K562 (cell line): ENCODE measurements around the gene MITF. TPM values are rescaled to one million over a fixed set of nuclear protein-coding genes. Genes with fewer than 3 reads are reported as not detected.
A peak's percentile ranks its signal among the peaks of the same experiment; 100 is the strongest.

ENCODE experiments used
- ATAC-seq: fragments of 200-7000 bp; cut with Tn5 transposase; 3 replicates; pipeline ENCODE4 v1.9.1; 2020; ENCODE audit warnings: moderate library complexity
- BruUV-seq: library from RNA; stranded (reverse); fragments of 400-500 nt; replicated peaks from 2 replicates; lab custom pipeline; 2021; lab: Mats Ljungman, UMichigan
- CTCF ChIA-PET: fragments of 300-600 bp; formaldehyde crosslinking; extraction: SDS; loops from one replicate; lab custom pipeline; 2021; ENCODE audit warnings: low intra/inter-chr PET ratio; lab: Yijun Ruan, JAX
- POLR2A ChIA-PET: fragments of 300-600, 350-650 bp; sonication (Branson Sonifier 250); formaldehyde crosslinking; extraction: SDS; loops from one replicate; lab custom pipeline; 2021; ENCODE audit warnings: antibody characterized with exemption, inconsistent platforms; lab: Yijun Ruan, JAX
- DNase-seq, 4 experiments: peaks; one replicate each; pipeline versions ENCODE4 v3.0.0 to v3.0.0-alpha.2; 2011 to 2018; ENCODE audit warnings: low spot score in 3 of 4, mixed read lengths in 3 of 4; ENCODE audit errors: extremely low read depth in 1 of 4
- FAIRE-seq: peaks from 2 replicates; lab custom pipeline; 2011; peaks lifted over from hg19 to GRCh38; lab: Jason Lieb, UNC
- H2AFZ ChIP-seq: 2 replicates; pipeline ENCODE4 v1.6.0; 2011; ENCODE audit warnings: low read depth, low read length, control low read depth, inconsistent platforms
- H3K27ac ChIP-seq: fragments of 200-600 bp; 3 replicates; pipeline ENCODE4 v1.8.0; 2011; ENCODE audit warnings: low read depth, mild to moderate bottlenecking, control low read depth, inconsistent platforms, low read length, moderate library complexity, mixed read lengths; ENCODE audit errors: extremely low read depth
- H3K27me3 ChIP-seq, 2 experiments: fragments of 300-600 bp in 1 of 2; 2 replicates in 1 of 2; 3 replicates in 1 of 2; pipeline versions ENCODE4 v1.6.0 to v1.8.0; 2011; ENCODE audit warnings: inconsistent platforms in 2 of 2, low read length in 2 of 2, mild to moderate bottlenecking in 1 of 2, mixed read lengths in 1 of 2, moderate library complexity in 1 of 2; ENCODE audit not compliant: control insufficient read depth in 2 of 2, insufficient read depth in 2 of 2
- H3K36me3 ChIP-seq: fragments of 300-600 bp; 3 replicates; pipeline ENCODE4 v1.8.0; 2011; ENCODE audit warnings: mild to moderate bottlenecking, low read length, inconsistent platforms; ENCODE audit not compliant: control insufficient read depth, insufficient read depth
- H3K4me1 ChIP-seq, 2 experiments: fragments of 200-600 bp in 1 of 2; replicated peaks in 1 of 2; 2 replicates in 1 of 2; 3 replicates in 1 of 2; pipeline versions ENCODE4 v1.5.1 to v1.8.0; 2011; ENCODE audit warnings: inconsistent platforms in 2 of 2, low read length in 2 of 2, mild to moderate bottlenecking in 1 of 2, mixed read lengths in 1 of 2, moderate library complexity in 1 of 2; ENCODE audit not compliant: control insufficient read depth in 2 of 2, insufficient read depth in 2 of 2
- H3K4me2 ChIP-seq: 2 replicates; pipeline ENCODE4 v1.6.1; 2011; ENCODE audit warnings: low read length, control low read depth, inconsistent platforms, mixed read lengths; ENCODE audit not compliant: insufficient read depth
- H3K4me3 ChIP-seq: fragments of 200-600 bp; sonication (generic), shearing (Covaris generic); 2 replicates; pipeline ENCODE4 v1.5.1; 2016; ENCODE audit warnings: control low read depth, inconsistent platforms
- H3K79me2 ChIP-seq: fragments of 200-600 bp; 3 replicates; pipeline ENCODE4 v1.8.0; 2011; ENCODE audit warnings: low read length, inconsistent platforms; ENCODE audit not compliant: control insufficient read depth, insufficient read depth
- H3K9ac ChIP-seq, 2 experiments: 2 replicates each; pipeline versions ENCODE4 v1.6.0 to v1.6.1; 2011; ENCODE audit warnings: low read depth in 2 of 2, low read length in 2 of 2, control low read depth in 1 of 2, inconsistent platforms in 1 of 2, mild to moderate bottlenecking in 1 of 2, mixed read lengths in 1 of 2; ENCODE audit not compliant: insufficient read depth in 1 of 2
- H3K9me1 ChIP-seq: one replicate; pipeline ENCODE4 v1.6.0; 2011; ENCODE audit warnings: inconsistent platforms, mild to moderate bottlenecking, low read length, moderate library complexity; ENCODE audit not compliant: control insufficient read depth, insufficient read depth
- H3K9me3 ChIP-seq: replicated peaks from 2 replicates; pipeline ENCODE4 v1.5.1; 2011; ENCODE audit warnings: low read depth, low read length, inconsistent platforms; ENCODE audit not compliant: control insufficient read depth, insufficient read depth
- H4K20me1 ChIP-seq: replicated peaks from 2 replicates; pipeline ENCODE4 v1.6.1; 2011; ENCODE audit warnings: low read length, inconsistent platforms, mixed read lengths; ENCODE audit not compliant: control insufficient read depth, insufficient read depth
- ARID1B ChIP-seq: fragments of 450-650 bp; IDR thresholded peaks from 2 replicates; pipeline ENCODE4 v1.6.1; 2016; ENCODE audit warnings: antibody characterized with exemption, mild to moderate bottlenecking, inconsistent platforms
- FOXJ2 ChIP-seq: fragments of 200-800 bp; sonication (Bioruptor generic); IDR thresholded peaks from 2 replicates; pipeline ENCODE4 v1.6.1; 2016; ENCODE audit warnings: missing genetic modification characterization, missing compliant biosample characterization
- HDAC8 ChIP-seq: fragments of 450-650 bp; IDR thresholded peaks from 2 replicates; pipeline ENCODE4 v1.6.1; 2016; ENCODE audit warnings: mild to moderate bottlenecking, missing genetic modification characterization, moderate library complexity, missing compliant biosample characterization
- MAZ ChIP-seq, 2 experiments: fragments of 450-650 bp in 1 of 2; sonication (generic) in 1 of 2; formaldehyde crosslinking; IDR thresholded peaks in 1 of 2; conservative IDR thresholded peaks in 1 of 2; 2 replicates each; pipeline versions ENCODE4 v1.4.0 to v1.5.0; 2020; ENCODE audit warnings: mild to moderate bottlenecking in 1 of 2, missing genetic modification reagents in 1 of 2
- NCOR1 ChIP-seq: fragments of 450-650 bp; IDR thresholded peaks from 2 replicates; pipeline ENCODE4 v1.6.1; 2016; ENCODE audit warnings: mild to moderate bottlenecking, moderate library complexity
- NFYB ChIP-seq: IDR thresholded peaks from 2 replicates; pipeline ENCODE4 v1.6.1; 2011; ENCODE audit warnings: mild to moderate bottlenecking, moderate library complexity; ENCODE audit not compliant: insufficient read length; ENCODE audit errors: extremely low read depth
- NRF1 ChIP-seq, 2 experiments: fragments of 450-650 bp; IDR thresholded peaks in 1 of 2; conservative IDR thresholded peaks in 1 of 2; 2 replicates each; pipeline ENCODE4 v1.6.1; 2014; ENCODE audit warnings: mild to moderate bottlenecking in 2 of 2
- SNIP1 ChIP-seq: fragments of 450-650 bp; IDR thresholded peaks from 2 replicates; pipeline ENCODE4 v1.7.1; 2017; ENCODE audit warnings: low read depth, mild to moderate bottlenecking
- ZNF175 ChIP-seq: fragments of 200-800 bp; sonication (Bioruptor generic); IDR thresholded peaks from 2 replicates; pipeline ENCODE4 v1.6.1; 2016; ENCODE audit warnings: low read depth, mild to moderate bottlenecking, missing genetic modification characterization, missing compliant biosample characterization
- ZNF239 ChIP-seq: fragments of 250-450 bp; sonication (Bioruptor Pico); IDR thresholded peaks from 2 replicates; pipeline ENCODE4 v1.4.0; 2020; ENCODE audit warnings: mild to moderate bottlenecking
- ZNF3 ChIP-seq: fragments of 250-450 bp; sonication (Bioruptor Pico); IDR thresholded peaks from 2 replicates; pipeline ENCODE4 v1.5.0; 2021; ENCODE audit warnings: mild to moderate bottlenecking, moderate library complexity
- ZSCAN32 ChIP-seq: fragments of 450-650 bp; formaldehyde crosslinking; IDR thresholded peaks from 2 replicates; pipeline ENCODE4 v1.4.0; 2020; ENCODE audit warnings: mild to moderate bottlenecking, moderate library complexity
- ZZZ3 ChIP-seq: fragments of 450-650 bp; IDR thresholded peaks from 2 replicates; pipeline ENCODE4 v1.6.1; 2016; ENCODE audit warnings: antibody characterized with exemption, mild to moderate bottlenecking, moderate library complexity
- WGBS: fragments of 100-300 bp; shearing (Covaris generic); methylation state at CpG from one replicate; pipeline ENCODE4 v1.1.6; 2016; ENCODE audit warnings: low coverage, mixed read lengths; ENCODE audit not compliant: insufficient coverage; ENCODE audit errors: missing lambda C conversion rate; 5-methylcytosine and 5-hydroxymethylcytosine counted together
- in situ Hi-C: fragments of 300-500 bp; cut with MboI; formaldehyde crosslinking; loops from 4 replicates; pipeline ENCODE4 v1.15.0; 2018; ENCODE audit warnings: inconsistent platforms, mixed read lengths
- intact Hi-C: fragments of 100-400 bp; cut with micrococcal nuclease; formaldehyde crosslinking; loops from 2 replicates; pipeline ENCODE4 v1.14.2; 2022
- polyA plus RNA-seq, 8 experiments: library from polyadenylated mRNA; depleted of rRNA in 4 of 8; stranded (reverse) in 5 of 8; unstranded in 3 of 8; fragments of >200 nt; fragmentation: Nextera tagmentation in 2 of 8; fragmentation: Illumina TruSeq in 1 of 8; extraction: Ambion mirVana in 2 of 8; extraction: Trizol in 1 of 8; gene quantifications; 2 replicates each; pipeline versions ENCODE4 v1.2.1 to v1.2.3, GENCODE V29; 2011 to 2014; ENCODE audit warnings: inconsistent platforms in 1 of 8, missing spikeins in 1 of 8
- total RNA-seq, 7 experiments: library from RNA; depleted of rRNA in 6 of 7; stranded (reverse); fragments of >200 nt in 6 of 7; fragmentation: Illumina TruSeq in 2 of 7; extraction: Trizol in 2 of 7; gene quantifications; 2 replicates each; pipeline versions ENCODE4 v1.2.1 to v1.2.3, GENCODE V29; 2011 to 2021; ENCODE audit warnings: low replicate concordance in 1 of 7
- TF ChIP-seq, protein P1 (sequence below): fragments of 200-800 bp; sonication (Bioruptor generic); IDR thresholded peaks from 2 replicates; pipeline ENCODE4 v1.6.1; 2017; ENCODE audit warnings: missing genetic modification characterization, missing compliant biosample characterization
- TF ChIP-seq, protein P2 (sequence below), 3 experiments: IDR thresholded peaks in 2 of 3; conservative IDR thresholded peaks in 1 of 3; 2 replicates each; pipeline ENCODE4 v1.5.1; 2011 to 2012; ENCODE audit warnings: low read length in 3 of 3, mild to moderate bottlenecking in 3 of 3, control low read depth in 2 of 3, improper control_type of control experiment in 1 of 3, inconsistent platforms in 1 of 3, low read depth in 1 of 3, mixed read lengths in 1 of 3, moderate library complexity in 1 of 3; ENCODE audit not compliant: insufficient read depth in 2 of 3
- TF ChIP-seq, protein P3 (sequence below): fragments of 450-650 bp; formaldehyde crosslinking; IDR thresholded peaks from 2 replicates; pipeline ENCODE4 v1.4.0; 2020; ENCODE audit warnings: mild to moderate bottlenecking, moderate library complexity

MITF gene
- total and polyA plus RNA-seq, 9 of the 15 experiments (the other 6 are each of a cell fraction or from before 2014, with no cell fraction given): 5.6 to 14.9 (median 11.1) TPM

DNA sequence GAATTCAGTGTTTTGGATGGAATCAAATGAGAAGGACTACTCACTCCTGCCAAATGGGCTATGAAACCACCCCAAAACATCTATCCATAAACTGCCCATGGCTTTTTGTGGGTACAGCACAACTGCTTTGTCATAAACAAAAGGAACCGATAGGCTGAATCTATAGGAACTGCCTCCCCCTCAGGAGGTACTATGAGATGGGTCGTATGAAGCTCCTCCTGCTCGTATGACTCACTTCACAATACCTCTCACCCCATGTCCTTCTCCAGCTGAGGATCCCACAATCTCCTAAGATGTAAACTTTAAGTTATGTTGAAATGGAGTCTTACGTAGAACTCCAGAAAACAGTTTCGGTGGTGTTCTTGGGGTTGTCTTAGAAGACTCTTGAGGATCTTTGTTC lies 130.4 kb downstream of the MITF start:
- in situ Hi-C loops: no loop called here
- no peaks in the 10 kb centered on the region for H3K36me3 ChIP-seq
- TF ChIP-seq ZSCAN32 (CRISPR knock-in tag) (no peak), ZZZ3 (no peak), ZNF175 (CRISPR knock-in tag) (no peak), NCOR1 (no peak), ZNF3 (CRISPR knock-in tag) (no peak), SNIP1 (no peak), MAZ (CRISPR knock-in tag; conservative IDR thresholded peaks at IDR 0.05 in 1 of 2, IDR thresholded peaks at IDR 0.05 in 1 of 2) (no peak), HDAC8 (tag) (no peak), NFYB (no peak), ARID1B (no peak), ZNF239 (CRISPR knock-in tag) (no peak), FOXJ2 (no peak), NRF1 (conservative IDR thresholded peaks at IDR 0.05 in 1 of 2, IDR thresholded peaks at IDR 0.05 in 1 of 2) (no peak)
- TF ChIP-seq, protein P1, sequence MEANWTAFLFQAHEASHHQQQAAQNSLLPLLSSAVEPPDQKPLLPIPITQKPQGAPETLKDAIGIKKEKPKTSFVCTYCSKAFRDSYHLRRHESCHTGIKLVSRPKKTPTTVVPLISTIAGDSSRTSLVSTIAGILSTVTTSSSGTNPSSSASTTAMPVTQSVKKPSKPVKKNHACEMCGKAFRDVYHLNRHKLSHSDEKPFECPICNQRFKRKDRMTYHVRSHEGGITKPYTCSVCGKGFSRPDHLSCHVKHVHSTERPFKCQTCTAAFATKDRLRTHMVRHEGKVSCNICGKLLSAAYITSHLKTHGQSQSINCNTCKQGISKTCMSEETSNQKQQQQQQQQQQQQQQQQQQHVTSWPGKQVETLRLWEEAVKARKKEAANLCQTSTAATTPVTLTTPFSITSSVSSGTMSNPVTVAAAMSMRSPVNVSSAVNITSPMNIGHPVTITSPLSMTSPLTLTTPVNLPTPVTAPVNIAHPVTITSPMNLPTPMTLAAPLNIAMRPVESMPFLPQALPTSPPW: no peak
- TF ChIP-seq, protein P2, sequence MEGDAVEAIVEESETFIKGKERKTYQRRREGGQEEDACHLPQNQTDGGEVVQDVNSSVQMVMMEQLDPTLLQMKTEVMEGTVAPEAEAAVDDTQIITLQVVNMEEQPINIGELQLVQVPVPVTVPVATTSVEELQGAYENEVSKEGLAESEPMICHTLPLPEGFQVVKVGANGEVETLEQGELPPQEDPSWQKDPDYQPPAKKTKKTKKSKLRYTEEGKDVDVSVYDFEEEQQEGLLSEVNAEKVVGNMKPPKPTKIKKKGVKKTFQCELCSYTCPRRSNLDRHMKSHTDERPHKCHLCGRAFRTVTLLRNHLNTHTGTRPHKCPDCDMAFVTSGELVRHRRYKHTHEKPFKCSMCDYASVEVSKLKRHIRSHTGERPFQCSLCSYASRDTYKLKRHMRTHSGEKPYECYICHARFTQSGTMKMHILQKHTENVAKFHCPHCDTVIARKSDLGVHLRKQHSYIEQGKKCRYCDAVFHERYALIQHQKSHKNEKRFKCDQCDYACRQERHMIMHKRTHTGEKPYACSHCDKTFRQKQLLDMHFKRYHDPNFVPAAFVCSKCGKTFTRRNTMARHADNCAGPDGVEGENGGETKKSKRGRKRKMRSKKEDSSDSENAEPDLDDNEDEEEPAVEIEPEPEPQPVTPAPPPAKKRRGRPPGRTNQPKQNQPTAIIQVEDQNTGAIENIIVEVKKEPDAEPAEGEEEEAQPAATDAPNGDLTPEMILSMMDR (IDR thresholded peaks at IDR 0.05 in 2 of 3, conservative IDR thresholded peaks at IDR 0.05 in 1 of 3; ENCODE audit: insufficient read depth in 2 of 3, low read depth in 1 of 3, low read length in 3 of 3): no peak
- TF ChIP-seq, protein P3, sequence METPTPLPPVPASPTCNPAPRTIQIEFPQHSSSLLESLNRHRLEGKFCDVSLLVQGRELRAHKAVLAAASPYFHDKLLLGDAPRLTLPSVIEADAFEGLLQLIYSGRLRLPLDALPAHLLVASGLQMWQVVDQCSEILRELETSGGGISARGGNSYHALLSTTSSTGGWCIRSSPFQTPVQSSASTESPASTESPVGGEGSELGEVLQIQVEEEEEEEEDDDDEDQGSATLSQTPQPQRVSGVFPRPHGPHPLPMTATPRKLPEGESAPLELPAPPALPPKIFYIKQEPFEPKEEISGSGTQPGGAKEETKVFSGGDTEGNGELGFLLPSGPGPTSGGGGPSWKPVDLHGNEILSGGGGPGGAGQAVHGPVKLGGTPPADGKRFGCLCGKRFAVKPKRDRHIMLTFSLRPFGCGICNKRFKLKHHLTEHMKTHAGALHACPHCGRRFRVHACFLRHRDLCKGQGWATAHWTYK: no peak
- no peaks in the 10 kb centered on the region for H3K27me3 ChIP-seq
- no peaks in the 10 kb centered on the region for H4K20me1 ChIP-seq
- H3K9me3 ChIP-seq: no peaks in the 10 kb centered on the region
- ATAC-seq (peak; percentile 44; the same call in 2 of the 3 replicates), FAIRE-seq (no peak), DNase-seq (peak in 3 of 4 experiments; percentile 6 to 28 (median 18))
- H3K4me3 ChIP-seq: no peak overlapping the region
- no peak overlapping the region for H3K4me2 ChIP-seq
- no peak overlapping the region for H3K9ac ChIP-seq
- H3K79me2 ChIP-seq: peaks cover 7% of the 10 kb centered on the region; the same call in 2 of the 3 replicates
- POLR2A ChIA-PET: interaction anchor here (1.0 kb wide), 1 partner anchor 22 kb away, joined by 5 read pairs; no protein-coding TSS in a partner anchor
- no peak overlapping the region; the same call in 2 of the 3 replicates for H3K27ac ChIP-seq
- intact Hi-C loops: no loop called here
- peaks cover 3 to 26% of the 10 kb centered on the region in 2 experiments; a peak in 4 of 5 replicates for H3K4me1 ChIP-seq
- CTCF ChIA-PET: no interaction called here
- no peak overlapping the region for H2AFZ ChIP-seq
- H3K9me1 ChIP-seq: no peaks in the 10 kb centered on the region
- WGBS: 50% methylated on average over 5 of the region's 5 CpGs
- BruUV-seq: no TSS peak
